Stomach (tissue), 9 donors: ENCODE results near the gene TBC1D16. TPM values are rescaled to one million over a fixed set of nuclear protein-coding genes. Genes with fewer than 3 reads are reported as not detected.

Source experiments
- DNase-seq, 2 donors: peaks; one replicate each; pipeline versions ENCODE4 v3.0.0 to v3.0.0-alpha.2; 2013 to 2019
- H3K27ac ChIP-seq, 5 donors: fragments of 200-600 bp in 4 of 5; sonication (generic) in 4 of 5; one replicate each; pipeline ENCODE4 v1.5.1; 2013 to 2019; ENCODE audit warnings: mild to moderate bottlenecking in 1 of 5, moderate library complexity in 1 of 5
- H3K27me3 ChIP-seq, 3 donors: fragments of 200-600 bp; sonication (generic); one replicate each; pipeline ENCODE4 v1.5.1; 2017 to 2019; ENCODE audit warnings: mixed run types in 1 of 3
- H3K36me3 ChIP-seq, 4 donors: fragments of 200-600 bp; sonication (generic); 1 replicate in 3 of 4; 2 replicates in 1 of 4; pipeline ENCODE4 v1.5.1; 2016 to 2019
- H3K4me1 ChIP-seq, 4 donors: fragments of 200-600 bp; sonication (generic); one replicate each; pipeline ENCODE4 v1.5.1; 2016 to 2019
- H3K4me3 ChIP-seq, 4 donors: fragments of 200-600 bp; sonication (generic) in 3 of 4; one replicate each; pipeline ENCODE4 v1.5.1; 2016 to 2019; ENCODE audit warnings: mild to moderate bottlenecking in 1 of 4
- H3K9me3 ChIP-seq, 4 donors: fragments of 200-600 bp; sonication (generic); one replicate each; pipeline ENCODE4 v1.5.1; 2016 to 2019
- EP300 ChIP-seq: sonication (generic); formaldehyde crosslinking; IDR thresholded peaks from one replicate; pipeline ENCODE4 v1.6.1; 2017; ENCODE audit warnings: antibody characterized with exemption
- POLR2A ChIP-seq, 4 donors: fragments of 450-650 bp; IDR thresholded peaks; one replicate each; pipeline ENCODE4 v1.6.1; 2016; ENCODE audit warnings: antibody characterized with exemption in 4 of 4, control low read depth in 2 of 4, mild to moderate bottlenecking in 1 of 4, moderate library complexity in 1 of 4
- POLR2AphosphoS5 ChIP-seq, 3 donors: sonication (generic); formaldehyde crosslinking; IDR thresholded peaks; one replicate each; pipeline ENCODE4 v1.6.1; 2016; ENCODE audit warnings: antibody characterized with exemption in 3 of 3
- WGBS, 5 donors: extraction: QIAGEN DNeasy Blood & Tissue Kit in 3 of 5; methylation state at CpG; one replicate each; pipeline versions ENCODE4 v1.1.5 to v1.1.7; 2013 to 2018; 5-methylcytosine and 5-hydroxymethylcytosine counted together
- intact Hi-C: fragments of 100-400 bp; cut with DNase I; formaldehyde crosslinking; loops from one replicate; pipeline ENCODE4 v1.15.1; 2023; ENCODE audit warnings: low total_unique reads
- polyA plus RNA-seq, 3 donors: library from polyadenylated mRNA; stranded (reverse); fragments of 200-250 nt; gene quantifications; one replicate each; pipeline ENCODE4 v1.2.3, GENCODE V29; 2013
- total RNA-seq, 5 donors: library from RNA; depleted of rRNA; stranded (reverse); fragments of >200 nt; gene quantifications; one replicate each; pipeline versions ENCODE4 v1.1.0 to v1.2.3, GENCODE V29; 2014 to 2016
- TF ChIP-seq, protein P1 (sequence below), 7 experiments: fragments of 450-650 bp in 4 of 7; fragments of 200-600 bp in 3 of 7; sonication (generic) in 3 of 7; IDR thresholded peaks; one replicate each; pipeline ENCODE4 v1.5.1; 2016 to 2019; ENCODE audit warnings: antibody characterized with exemption in 7 of 7, control low read depth in 2 of 7, mild to moderate bottlenecking in 1 of 7
- donor health status: healthy with polysubstance abuse.
- donor health status: Bipolar disorder and iron deficiency.
- donor health status: healthy.

The TBC1D16 gene
- total and polyA plus RNA-seq, 8 donors = 3.0 to 22.2 (median 16.8) TPM

- Histone ChIP-seq H3K4me1 (peaks cover 17 to 35% (median 21%) of the 10 kb centered on the region in 4 donors), H3K36me3 (peaks cover 0 to 9% (median 5%) of the 10 kb centered on the region in 4 donors), H3K27ac (no peak overlapping the region), H3K27me3 (no peaks in the 10 kb centered on the region), H3K9me3 (no peaks in the 10 kb centered on the region), H3K4me3 (no peak overlapping the region)
- no peak for DNase-seq
- intact Hi-C loops = no loop called here
- WGBS, 5 donors = 90 to 96% (median 93%) methylated on average over 17 of the region's 17 CpGs
- no peak for TF ChIP-seq EP300
- TF ChIP-seq, protein P1, sequence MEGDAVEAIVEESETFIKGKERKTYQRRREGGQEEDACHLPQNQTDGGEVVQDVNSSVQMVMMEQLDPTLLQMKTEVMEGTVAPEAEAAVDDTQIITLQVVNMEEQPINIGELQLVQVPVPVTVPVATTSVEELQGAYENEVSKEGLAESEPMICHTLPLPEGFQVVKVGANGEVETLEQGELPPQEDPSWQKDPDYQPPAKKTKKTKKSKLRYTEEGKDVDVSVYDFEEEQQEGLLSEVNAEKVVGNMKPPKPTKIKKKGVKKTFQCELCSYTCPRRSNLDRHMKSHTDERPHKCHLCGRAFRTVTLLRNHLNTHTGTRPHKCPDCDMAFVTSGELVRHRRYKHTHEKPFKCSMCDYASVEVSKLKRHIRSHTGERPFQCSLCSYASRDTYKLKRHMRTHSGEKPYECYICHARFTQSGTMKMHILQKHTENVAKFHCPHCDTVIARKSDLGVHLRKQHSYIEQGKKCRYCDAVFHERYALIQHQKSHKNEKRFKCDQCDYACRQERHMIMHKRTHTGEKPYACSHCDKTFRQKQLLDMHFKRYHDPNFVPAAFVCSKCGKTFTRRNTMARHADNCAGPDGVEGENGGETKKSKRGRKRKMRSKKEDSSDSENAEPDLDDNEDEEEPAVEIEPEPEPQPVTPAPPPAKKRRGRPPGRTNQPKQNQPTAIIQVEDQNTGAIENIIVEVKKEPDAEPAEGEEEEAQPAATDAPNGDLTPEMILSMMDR (IDR thresholded peaks at IDR 0.05) = no peak
Observed at GRCh38 chr17:79982986-79983385, 52.7 kb downstream of the TBC1D16 start.

DNA sequence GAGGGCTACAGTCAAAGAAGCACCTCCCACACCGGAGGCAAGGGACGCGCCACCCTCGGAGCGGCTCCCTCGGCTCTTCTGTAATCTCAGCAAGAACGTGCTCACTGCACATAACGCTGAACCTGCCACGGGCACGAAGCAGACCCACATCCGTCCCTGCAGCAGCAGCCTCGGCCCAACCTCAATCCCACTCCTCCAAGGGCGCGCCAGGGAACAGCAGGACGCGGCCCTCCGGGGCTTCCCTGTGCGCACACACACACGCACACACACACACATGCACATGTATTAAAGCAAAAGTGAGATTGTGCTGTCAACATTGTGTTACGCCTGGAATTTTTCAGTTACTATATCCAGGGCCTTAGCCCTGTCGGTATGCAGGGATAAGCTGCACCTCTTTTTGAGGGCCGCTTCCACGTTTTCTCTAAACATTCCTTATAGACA lies 54.0 kb downstream of the TBC1D16 start:
- intact Hi-C loops = no loop called here

DNA sequence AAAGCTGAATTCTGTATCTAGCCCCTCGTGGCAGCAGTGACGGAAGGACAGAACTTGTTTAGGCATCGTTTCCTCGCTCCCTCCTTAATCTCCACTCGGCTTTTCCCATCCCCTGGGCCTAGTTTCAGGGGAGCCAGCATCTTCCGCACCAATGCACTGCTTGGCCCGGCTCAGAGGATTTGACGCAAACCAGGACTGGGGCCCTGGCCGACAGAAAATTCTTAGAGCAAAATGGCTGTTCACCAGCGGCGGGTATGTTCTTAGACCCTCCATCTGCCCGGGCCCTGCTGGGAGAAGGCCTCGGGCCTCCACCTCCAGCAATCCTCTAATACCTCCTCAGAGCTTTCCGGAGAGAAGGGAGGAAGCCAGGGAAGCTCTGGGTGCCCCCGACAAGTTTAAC lies 54.6 kb downstream of the TBC1D16 start:
- WGBS, 5 donors = 80 to 94% (median 90%) methylated on average over 15 of the region's 15 CpGs
- H3K27me3 ChIP-seq = no peaks in the 10 kb centered on the region
- H3K36me3 ChIP-seq = peaks cover 0 to 19% (median 11%) of the 10 kb centered on the region in 4 donors
- H3K4me3 ChIP-seq = no peak overlapping the region
- intact Hi-C loops = no loop called here
- peak overlapping the region in 1 of 5 donors; percentile 60 for H3K27ac ChIP-seq
- peak in 1 of 2 donors; percentile 59 for DNase-seq
- TF ChIP-seq, protein P1 (IDR thresholded peaks at IDR 0.05) = no peak
- no peak for TF ChIP-seq POLR2A (IDR thresholded peaks at IDR 0.05)
- TF ChIP-seq POLR2AphosphoS5 (IDR thresholded peaks at IDR 0.05) = no peak
- no peak for TF ChIP-seq EP300
- peaks cover 0 to 16% (median 3%) of the 10 kb centered on the region in 4 donors for H3K4me1 ChIP-seq
- H3K9me3 ChIP-seq = no peaks in the 10 kb centered on the region

More for the DNA sequence above, 54.0 kb downstream of the TBC1D16 start:
- peak in 1 of 2 donors; percentile 58 for DNase-seq
- H3K36me3 ChIP-seq = peaks cover 0 to 18% (median 11%) of the 10 kb centered on the region in 4 donors
- TF ChIP-seq, protein P1 (IDR thresholded peaks at IDR 0.05) = no peak
- TF ChIP-seq POLR2AphosphoS5 (IDR thresholded peaks at IDR 0.05) (no peak), EP300 (no peak), POLR2A (IDR thresholded peaks at IDR 0.05) (no peak)
- peaks cover 3 to 22% (median 8%) of the 10 kb centered on the region in 4 donors for H3K4me1 ChIP-seq
- H3K27ac ChIP-seq = peak overlapping the region in 1 of 5 donors; percentile 60
- no peaks in the 10 kb centered on the region for H3K9me3 ChIP-seq
- peak overlapping the region in 1 of 4 donors; percentile 1 for H3K4me3 ChIP-seq
- WGBS, 5 donors = 88 to 95% (median 91%) methylated on average over 18 to 23 of the region's 23 CpGs
- no peaks in the 10 kb centered on the region for H3K27me3 ChIP-seq

- intact Hi-C loops = no loop called here
- Histone ChIP-seq H3K4me3 (no peak overlapping the region), H3K27ac (peak overlapping the region in 1 of 5 donors; percentile 60), H3K4me1 (peaks cover 3 to 14% (median 6%) of the 10 kb centered on the region in 4 donors), H3K27me3 (no peaks in the 10 kb centered on the region), H3K36me3 (peaks cover 0 to 19% (median 11%) of the 10 kb centered on the region in 4 donors), H3K9me3 (no peaks in the 10 kb centered on the region)
- no peak for TF ChIP-seq EP300
- TF ChIP-seq, protein P1 (IDR thresholded peaks at IDR 0.05) = no peak
- no peak for TF ChIP-seq POLR2AphosphoS5 (IDR thresholded peaks at IDR 0.05)
- no peak for TF ChIP-seq POLR2A (IDR thresholded peaks at IDR 0.05)
- 93 to 95% (median 95%) methylated on average over 15 to 23 of the region's 23 CpGs for WGBS, 5 donors
- DNase-seq = no peak
Observed at GRCh38 chr17:79980246-79981043, 55.2 kb downstream of the TBC1D16 start.
